GM12865 (cell line): ENCODE data around the gene SALL4.

ENCODE experiments used
- DNase-seq: peaks from one replicate; pipeline ENCODE4 v3.0.0; 2010; ENCODE audit warnings: low read depth
- H3K4me3 ChIP-seq: 2 replicates; pipeline ENCODE4 v1.5.1; 2011; ENCODE audit warnings: mild to moderate bottlenecking, low read depth, low read length, control low read depth
- CTCF ChIP-seq: IDR thresholded peaks from 2 replicates; pipeline ENCODE4 v1.5.1; 2011; ENCODE audit warnings: low read length, control low read depth, low read depth, inconsistent platforms; ENCODE audit not compliant: insufficient read depth; ENCODE audit errors: missing control alignments

SALL4 gene

GRCh38 chr20:51802170-51802751 is at the start of gene SALL4:
TSS of gene SALL4 (minus strand) at chr20:51802521. CDS start at chr20:51802408, 113 bp downstream.
- DNase-seq: no peak
- H3K4me3 ChIP-seq: no peak within 1 kb of the TSS
- TF ChIP-seq CTCF: no peak

GRCh38 chr20:51848346-51848745 is 46.0 kb upstream of the SALL4 start:
- DNase-seq: no peak
- no peak overlapping the region for H3K4me3 ChIP-seq
- TF ChIP-seq CTCF: no peak

- no peak for TF ChIP-seq CTCF
- DNase-seq: no peak
- H3K4me3 ChIP-seq: no peak overlapping the region
Observed at GRCh38 chr20:51840865-51841264, 38.5 kb upstream of the SALL4 start.

GRCh38 chr20:51837876-51838420 is 35.6 kb upstream of the SALL4 start:
- H3K4me3 ChIP-seq: no peak overlapping the region
- TF ChIP-seq CTCF: no peak
- no peak for DNase-seq

- no peak for TF ChIP-seq CTCF
- no peak for DNase-seq
Observed at GRCh38 chr20:51837436-51837835, 35.1 kb upstream of the SALL4 start.

GRCh38 chr20:51833326-51833725 is 31.0 kb upstream of the SALL4 start:
- no peak overlapping the region for H3K4me3 ChIP-seq
- no peak for DNase-seq
- no peak for TF ChIP-seq CTCF

More at GRCh38 chr20:51837436-51837835, 35.1 kb upstream of the SALL4 start:
- H3K4me3 ChIP-seq: no peak overlapping the region

GRCh38 chr20:51832276-51832675 is 30.0 kb upstream of the SALL4 start:
- no peak for TF ChIP-seq CTCF
- no peak for DNase-seq
- H3K4me3 ChIP-seq: no peak overlapping the region
